Heart right ventricle (tissue), 16 donors: ENCODE measurements around the gene CCR3. TPM values are rescaled to one million over a fixed set of nuclear protein-coding genes. Genes with fewer than 3 reads are reported as not detected.

ENCODE experiments used
- ATAC-seq, 8 donors: fragments of 200-7000 bp; cut with Tn5 transposase; one replicate each; pipeline ENCODE4 v1.9.1; 2020; ENCODE audit warnings: mild to moderate bottlenecking in 8 of 8, moderate library complexity in 8 of 8, moderate number of reproducible peaks in 1 of 8
- DNase-seq, 2 donors: peaks; one replicate each; pipeline ENCODE4 v3.0.0-alpha.2; 2020
- H3K27ac ChIP-seq, 10 donors: fragments of 200-600 bp; sonication (generic) in 2 of 10; one replicate each; pipeline versions ENCODE4 v1.5.0 to v1.8.0; 2020 to 2022; ENCODE audit warnings: mild to moderate bottlenecking in 3 of 10
- H3K27me3 ChIP-seq, 7 donors: fragments of 200-600 bp; one replicate each; pipeline ENCODE4 v1.8.0; 2021 to 2022; ENCODE audit warnings: mild to moderate bottlenecking in 2 of 7
- H3K36me3 ChIP-seq, 9 donors: fragments of 200-600 bp; sonication (generic) in 1 of 9; one replicate each; pipeline versions ENCODE4 v1.5.0 to v1.8.0; 2020 to 2022; ENCODE audit warnings: mild to moderate bottlenecking in 2 of 9
- H3K4me1 ChIP-seq, 9 donors: fragments of 200-600 bp; sonication (generic) in 1 of 9; one replicate each; pipeline versions ENCODE4 v1.5.0 to v1.8.0; 2020 to 2022; ENCODE audit warnings: mild to moderate bottlenecking in 4 of 9
- H3K4me3 ChIP-seq, 10 donors: fragments of 200-600 bp; sonication (generic) in 2 of 10; one replicate each; pipeline versions ENCODE4 v1.5.0 to v1.8.0; 2020 to 2022; ENCODE audit warnings: mild to moderate bottlenecking in 7 of 10, moderate library complexity in 2 of 10
- H3K9me3 ChIP-seq, 11 donors: fragments of 200-600 bp in 10 of 11; sonication (generic) in 2 of 11; one replicate each; pipeline versions ENCODE4 v1.5.0 to v1.8.0; 2013 to 2022; ENCODE audit warnings: mild to moderate bottlenecking in 2 of 11, control low read depth in 1 of 11, moderate library complexity in 1 of 11
- WGBS, 2 donors: extraction: QIAGEN DNeasy Blood & Tissue Kit; methylation state at CpG; one replicate each; pipeline ENCODE4 v1.1.7; 2013; ENCODE audit warnings: inconsistent platforms in 1 of 2; 5-methylcytosine and 5-hydroxymethylcytosine counted together
- intact Hi-C, 10 donors: fragments of 100-400 bp; cut with DNase I; formaldehyde crosslinking; loops; one replicate each; pipeline versions ENCODE4 v1.11.1 to v1.14.2; 2022
- polyA plus RNA-seq, 2 donors: library from polyadenylated mRNA; stranded (reverse); fragments of 200-250 nt; gene quantifications; one replicate each; pipeline ENCODE4 v1.2.3, GENCODE V29; 2013
- total RNA-seq, 10 donors: library from RNA; stranded (reverse); fragmentation: NEBNext Ultra II Directional in 3 of 10; extraction: Animal tissue kit (Norgen Biotek cat#: 25700) in 3 of 10; gene quantifications; one replicate each; pipeline versions ENCODE4 v1.2.1 to v1.2.4, GENCODE V29; 2021 to 2023
- TF ChIP-seq, protein P1 (sequence below), 9 donors: fragments of 200-600 bp; sonication (generic) in 2 of 9; IDR thresholded peaks; one replicate each; pipeline versions ENCODE4 v1.5.0 to v1.8.0; 2021 to 2022; ENCODE audit warnings: antibody characterized with exemption in 9 of 9, mild to moderate bottlenecking in 5 of 9, moderate library complexity in 1 of 9
- donor health status: Arrhythmogenic right ventricular cardiomyopathy.
- donor health status: ischemic (EF 13 %, LVEDD 7.1; RV severe dilation, severe dysfunction).
- donor health status: healthy with polysubstance abuse.
- donor health status: DM: no; HTN: yes; CAD: no.
- donor health status: DM: no; HTN: no; CAD: no.
- donor health status: ischemic (EF 25% LVEDD 6.9; RV normal size, moderate dysfunction).
- donor health status: ischemic (EF 25% LVEDD 5.7; RV mildly dilated, moderate dysfunction).
- donor health status: healthy.
- donor health status: DM: yes; HTN: yes; CAD: no.
- donor health status: Ischemic cardiomyopathy.
- donor health status: ischemic (EF 35%, LVEDD 5.7; RV mildly dilated, moderate dysfunction).
- donor health status: nonischemic (EF 11% LVEDD 7.7; RV severe dilation, severe dysfunction).
- donor health status: DM: yes; HTN: yes; CAD: no.
- donor health status: PGD.
- donor health status: ischemic (EF 29% LVEDD 5.4; RV normal size, mild dysfunction).
- donor health status: nonischemic (EF 23%, LVEDD 6.1; RV moderate dilation, normal function).

Gene CCR3
- total and polyA plus RNA-seq, 12 donors: 0.61 to 0.67 TPM; not detected in 10

DNA sequence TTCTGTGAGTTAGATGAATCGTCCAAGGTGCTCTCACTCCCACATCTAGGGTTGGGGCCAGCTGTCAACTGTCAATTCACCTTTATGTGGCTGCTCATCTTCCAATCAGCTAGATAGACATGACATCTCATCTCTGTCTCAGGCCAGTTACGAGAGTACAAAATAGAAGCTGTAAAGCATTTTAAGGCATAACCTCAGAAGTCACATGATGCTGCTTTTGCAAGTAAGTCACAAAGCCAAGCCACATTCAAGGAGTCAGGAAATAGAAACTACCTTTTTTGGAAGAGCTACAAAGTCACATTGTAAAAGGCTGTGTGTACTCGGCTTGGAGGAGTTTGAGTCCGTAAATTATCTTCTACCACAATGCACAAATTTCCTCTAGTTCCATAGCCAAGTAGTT is 29.1 kb upstream of the CCR3 start:
- intact Hi-C loops: loop anchor here in 1 of 10 donors (10.0 kb wide), 1 partner anchor 162 kb away; the partner anchor contains the start of gene CCR5
- peaks cover 0 to 27% (median 23%) of the 10 kb centered on the region in 7 donors for H3K27me3 ChIP-seq
- H3K36me3 ChIP-seq: no peaks in the 10 kb centered on the region
- H3K27ac ChIP-seq: peak overlapping the region in 2 of 10 donors; percentile 19 to 65
- H3K4me3 ChIP-seq: no peak overlapping the region
- TF ChIP-seq, protein P1, sequence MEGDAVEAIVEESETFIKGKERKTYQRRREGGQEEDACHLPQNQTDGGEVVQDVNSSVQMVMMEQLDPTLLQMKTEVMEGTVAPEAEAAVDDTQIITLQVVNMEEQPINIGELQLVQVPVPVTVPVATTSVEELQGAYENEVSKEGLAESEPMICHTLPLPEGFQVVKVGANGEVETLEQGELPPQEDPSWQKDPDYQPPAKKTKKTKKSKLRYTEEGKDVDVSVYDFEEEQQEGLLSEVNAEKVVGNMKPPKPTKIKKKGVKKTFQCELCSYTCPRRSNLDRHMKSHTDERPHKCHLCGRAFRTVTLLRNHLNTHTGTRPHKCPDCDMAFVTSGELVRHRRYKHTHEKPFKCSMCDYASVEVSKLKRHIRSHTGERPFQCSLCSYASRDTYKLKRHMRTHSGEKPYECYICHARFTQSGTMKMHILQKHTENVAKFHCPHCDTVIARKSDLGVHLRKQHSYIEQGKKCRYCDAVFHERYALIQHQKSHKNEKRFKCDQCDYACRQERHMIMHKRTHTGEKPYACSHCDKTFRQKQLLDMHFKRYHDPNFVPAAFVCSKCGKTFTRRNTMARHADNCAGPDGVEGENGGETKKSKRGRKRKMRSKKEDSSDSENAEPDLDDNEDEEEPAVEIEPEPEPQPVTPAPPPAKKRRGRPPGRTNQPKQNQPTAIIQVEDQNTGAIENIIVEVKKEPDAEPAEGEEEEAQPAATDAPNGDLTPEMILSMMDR (IDR thresholded peaks at IDR 0.05): no peak
- no peak for DNase-seq
- H3K4me1 ChIP-seq: peaks cover 0 to 41% (median 0%) of the 10 kb centered on the region in 9 donors
- ATAC-seq: no peak
- no peaks in the 10 kb centered on the region for H3K9me3 ChIP-seq
- 57 to 61% methylated on average over 4 of the region's 4 CpGs for WGBS, 2 donors

DNA sequence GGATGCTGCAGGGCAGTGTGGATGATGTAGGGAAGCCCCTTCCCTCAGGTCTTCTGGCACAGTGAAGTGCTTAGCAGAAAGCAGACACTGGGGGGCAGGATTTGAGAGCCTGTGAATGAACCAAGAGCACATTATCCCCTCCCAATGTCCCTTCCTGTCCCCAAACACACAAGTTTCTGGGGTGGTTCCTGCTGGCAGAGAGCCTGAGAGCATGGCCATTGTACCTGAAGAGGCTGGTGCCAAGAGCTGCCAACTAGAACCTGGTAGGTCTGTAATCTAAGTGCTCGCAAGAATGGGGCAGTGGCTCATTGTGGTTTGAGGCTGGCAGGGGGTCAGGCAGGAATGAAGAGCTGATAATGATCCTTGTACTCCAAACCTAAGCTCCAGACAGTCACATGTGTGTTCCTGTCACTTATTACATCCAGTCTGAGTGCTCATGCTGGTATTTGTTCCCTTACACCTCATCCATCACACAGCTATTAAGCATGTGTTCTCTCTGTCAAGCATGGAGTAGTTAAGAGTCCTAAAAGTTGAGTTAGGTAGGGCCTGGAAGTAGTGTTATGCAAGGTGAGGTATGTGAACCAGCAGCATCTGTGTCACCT is 27.4 kb upstream of the CCR3 start:
- H3K27me3 ChIP-seq: peaks cover 0 to 27% (median 23%) of the 10 kb centered on the region in 7 donors
- intact Hi-C loops: loop anchor here in 1 of 10 donors (10.0 kb wide), 1 partner anchor 160 kb away; the partner anchor contains the start of gene CCR5
- H3K4me1 ChIP-seq: peaks cover 0 to 26% (median 0%) of the 10 kb centered on the region in 9 donors
- 58 to 68% methylated on average over 1 of the region's 1 CpG for WGBS, 2 donors
- ATAC-seq (no peak), DNase-seq (no peak)
- TF ChIP-seq, protein P1 (IDR thresholded peaks at IDR 0.05): peak in 2 of 9 donors; percentile 6 to 36
- H3K9me3 ChIP-seq: peaks cover 0 to 6% (median 0%) of the 10 kb centered on the region in 11 donors
- no peaks in the 10 kb centered on the region for H3K36me3 ChIP-seq
- no peak overlapping the region for H3K27ac ChIP-seq
- H3K4me3 ChIP-seq: no peak overlapping the region

DNA sequence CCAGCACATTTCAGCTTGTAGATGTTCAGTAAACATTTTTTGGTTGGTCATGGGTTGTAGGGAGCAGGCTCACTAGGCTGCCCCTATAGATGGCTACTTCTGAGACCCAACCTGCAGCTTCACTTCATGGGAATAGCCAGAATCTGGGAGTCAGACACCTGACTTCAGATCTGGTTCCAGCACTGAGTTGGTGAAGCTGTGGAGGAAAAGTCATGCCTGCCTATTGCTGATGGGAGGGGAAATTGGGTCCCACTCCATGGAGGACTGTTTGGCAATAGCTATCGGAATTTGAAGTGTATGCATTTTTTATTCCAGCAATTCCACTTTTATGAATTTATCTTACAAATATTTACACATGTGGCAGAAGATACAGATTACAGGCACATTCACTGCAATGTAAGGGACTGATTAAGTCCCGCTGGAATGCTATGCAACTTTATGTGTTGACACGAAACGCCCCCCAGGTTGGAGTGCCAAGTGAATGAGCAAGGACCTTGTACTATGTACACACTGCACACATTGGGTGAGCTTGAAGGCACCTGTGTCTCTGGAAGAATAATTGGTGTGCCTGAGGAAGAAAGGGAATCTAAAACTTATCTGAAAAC is 26.3 kb upstream of the CCR3 start:
- ATAC-seq (no peak), DNase-seq (no peak)
- Histone ChIP-seq H3K27me3 (peaks cover 0 to 27% (median 23%) of the 10 kb centered on the region in 7 donors), H3K4me1 (peaks cover 0 to 26% (median 0%) of the 10 kb centered on the region in 9 donors), H3K9me3 (peaks cover 0 to 10% (median 0%) of the 10 kb centered on the region in 11 donors), H3K36me3 (no peaks in the 10 kb centered on the region), H3K27ac (no peak overlapping the region), H3K4me3 (no peak overlapping the region)
- TF ChIP-seq, protein P1 (IDR thresholded peaks at IDR 0.05): no peak
- intact Hi-C loops: loop anchor here in 1 of 10 donors (10.0 kb wide), 1 partner anchor 159 kb away; the partner anchor contains the start of gene CCR5
- 61 to 62% methylated on average over 4 of the region's 4 CpGs for WGBS, 2 donors

DNA sequence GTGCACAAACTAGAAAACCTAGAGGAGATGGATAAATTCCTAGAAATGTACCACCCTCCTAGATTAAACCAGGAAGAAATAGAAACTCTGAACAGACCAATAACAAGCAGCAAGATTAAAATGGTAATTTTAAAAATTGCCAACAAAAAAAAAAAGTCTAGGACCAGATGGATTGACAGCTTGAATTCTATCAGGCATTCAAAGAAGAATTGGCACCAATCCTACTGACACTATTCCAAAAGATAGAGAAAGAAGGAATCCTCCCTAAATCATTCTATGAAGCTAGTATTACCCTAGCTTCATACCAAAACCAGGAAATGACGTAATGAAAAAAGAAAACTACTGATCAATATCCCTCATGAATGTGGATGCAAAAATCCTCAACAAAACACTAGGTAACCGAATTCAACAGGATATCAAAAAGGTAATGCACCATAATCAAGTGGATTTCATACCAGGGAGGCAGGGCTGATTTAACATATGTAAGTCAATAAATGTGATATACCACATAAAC is 24.0 kb upstream of the CCR3 start:
- Histone ChIP-seq H3K27me3 (peaks cover 0 to 33% (median 24%) of the 10 kb centered on the region in 7 donors), H3K27ac (no peak overlapping the region), H3K9me3 (peaks cover 0 to 10% (median 0%) of the 10 kb centered on the region in 11 donors), H3K36me3 (no peaks in the 10 kb centered on the region), H3K4me3 (no peak overlapping the region), H3K4me1 (peaks cover 0 to 37% (median 0%) of the 10 kb centered on the region in 9 donors)
- no peak for DNase-seq
- ATAC-seq: no peak
- intact Hi-C loops: loop anchor here in 1 of 10 donors (10.0 kb wide), 1 partner anchor 157 kb away; the partner anchor contains the start of gene CCR5
- TF ChIP-seq, protein P1 (IDR thresholded peaks at IDR 0.05): no peak
- WGBS, 2 donors: 65 to 79% methylated on average over 2 of the region's 2 CpGs
